ENCODE results near the gene GARIN5B.

The GARIN5B gene

GRCh38 chr19:55319785-55320184 is 43.3 kb downstream of the GARIN5B start:
- no peak for DNase-seq

- DNase-seq, result no peak
Observed at GRCh38 chr19:55316646-55317045, 46.4 kb downstream of the GARIN5B start.

GRCh38 chr19:55315956-55316525 is 47.0 kb downstream of the GARIN5B start:
- no peak for DNase-seq

GRCh38 chr19:55314396-55314795 is 48.7 kb downstream of the GARIN5B start:
- DNase-seq, result no peak

GRCh38 chr19:55312621-55313512 is 50.2 kb downstream of the GARIN5B start:
- DNase-seq, result no peak

GRCh38 chr19:55311797-55312196 is 51.3 kb downstream of the GARIN5B start:
- DNase-seq, result no peak

GRCh38 chr19:55311397-55311796 is 51.7 kb downstream of the GARIN5B start:
- no peak for DNase-seq

- no peak for DNase-seq
Observed at GRCh38 chr19:55310498-55310897, 52.6 kb downstream of the GARIN5B start.

- DNase-seq, result no peak
Observed at GRCh38 chr19:55309448-55309847, 53.6 kb downstream of the GARIN5B start.

GRCh38 chr19:55308281-55308680 is 54.8 kb downstream of the GARIN5B start:
- DNase-seq, result no peak

- DNase-seq, result no peak
Observed at GRCh38 chr19:55306712-55307111, 56.3 kb downstream of the GARIN5B start.

- no peak for DNase-seq
Observed at GRCh38 chr19:55305983-55306562, 57.0 kb downstream of the GARIN5B start.

- DNase-seq, result no peak
Observed at GRCh38 chr19:55305491-55305890, 57.6 kb downstream of the GARIN5B start.

- DNase-seq, result no peak
Observed at GRCh38 chr19:55304980-55305379, 58.1 kb downstream of the GARIN5B start.
